ENCODE measurements around the gene UVRAG.

DNA sequence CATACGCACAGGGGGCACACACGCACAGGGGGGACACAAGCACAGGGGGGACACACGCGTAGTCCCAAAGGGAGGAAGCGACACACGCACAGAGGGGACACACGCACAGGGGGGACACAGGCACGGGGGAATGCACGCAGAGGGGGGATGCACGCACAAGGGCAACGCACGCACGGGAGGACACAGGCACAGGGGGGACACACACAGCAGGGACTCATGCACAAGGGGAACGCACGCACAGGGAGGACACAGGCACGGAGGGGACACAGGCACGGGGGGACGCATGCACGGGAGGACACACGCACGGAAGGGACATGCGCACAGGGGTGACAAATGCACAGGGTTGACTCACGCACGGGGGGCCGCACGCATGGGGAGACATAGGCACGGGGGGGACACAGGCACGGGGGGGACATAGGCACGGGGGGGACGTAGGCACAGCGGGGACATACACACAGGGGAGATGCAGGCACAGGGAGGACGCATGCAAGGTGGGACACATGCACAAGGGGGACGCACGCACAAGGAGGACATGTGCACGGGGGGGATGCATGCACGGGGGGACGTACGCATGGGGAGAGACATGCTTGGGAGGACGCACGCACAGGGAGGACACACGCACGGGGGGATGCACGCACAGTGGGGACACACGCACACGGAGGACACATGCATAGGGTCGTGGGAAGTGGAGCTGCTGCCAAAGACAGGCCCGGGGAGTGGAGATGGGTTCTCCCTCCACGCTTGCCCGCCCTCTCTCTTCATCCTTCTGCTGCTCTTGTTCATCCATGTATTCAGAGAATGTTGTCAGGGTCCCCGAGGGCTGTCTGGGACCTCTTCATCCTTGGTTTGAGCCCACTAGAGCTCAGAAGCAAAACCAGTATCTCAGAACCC, 350.1 kb downstream of the UVRAG start:
- no peak for TF ChIP-seq SPI1 (IDR thresholded peaks at IDR 0.05; ENCODE audit: borderline replicate concordance, low read depth)
- TF ChIP-seq, protein P1, sequence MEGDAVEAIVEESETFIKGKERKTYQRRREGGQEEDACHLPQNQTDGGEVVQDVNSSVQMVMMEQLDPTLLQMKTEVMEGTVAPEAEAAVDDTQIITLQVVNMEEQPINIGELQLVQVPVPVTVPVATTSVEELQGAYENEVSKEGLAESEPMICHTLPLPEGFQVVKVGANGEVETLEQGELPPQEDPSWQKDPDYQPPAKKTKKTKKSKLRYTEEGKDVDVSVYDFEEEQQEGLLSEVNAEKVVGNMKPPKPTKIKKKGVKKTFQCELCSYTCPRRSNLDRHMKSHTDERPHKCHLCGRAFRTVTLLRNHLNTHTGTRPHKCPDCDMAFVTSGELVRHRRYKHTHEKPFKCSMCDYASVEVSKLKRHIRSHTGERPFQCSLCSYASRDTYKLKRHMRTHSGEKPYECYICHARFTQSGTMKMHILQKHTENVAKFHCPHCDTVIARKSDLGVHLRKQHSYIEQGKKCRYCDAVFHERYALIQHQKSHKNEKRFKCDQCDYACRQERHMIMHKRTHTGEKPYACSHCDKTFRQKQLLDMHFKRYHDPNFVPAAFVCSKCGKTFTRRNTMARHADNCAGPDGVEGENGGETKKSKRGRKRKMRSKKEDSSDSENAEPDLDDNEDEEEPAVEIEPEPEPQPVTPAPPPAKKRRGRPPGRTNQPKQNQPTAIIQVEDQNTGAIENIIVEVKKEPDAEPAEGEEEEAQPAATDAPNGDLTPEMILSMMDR (IDR thresholded peaks at IDR 0.05; ENCODE audit: insufficient read depth, low read length) = no peak

Measured in HL-60 (cell line).